Natural killer cell (primary cell): ENCODE measurements around the gene IFITM2. TPM values are rescaled to one million over a fixed set of nuclear protein-coding genes. Genes with fewer than 3 reads are reported as not detected.
"Not testable (repeated sequence)": the region's sequence is repeated elsewhere in the genome, so short reads cannot be mapped to it uniquely, and the experiment has no call there.

Experiments used
- ATAC-seq, 3 donors: fragments of 150-1000 bp in 2 of 3; fragments of 200-7000 bp in 1 of 3; cut with Tn5 transposase; 1 replicate in 1 of 3; 2 replicates in 2 of 3; pipeline ENCODE4 v1.10.0; 2021; ENCODE audit warnings: mild to moderate bottlenecking in 2 of 3, moderate library complexity in 2 of 3
- DNase-seq, 2 donors: peaks; one replicate each; pipeline versions ENCODE4 v3.0.0 to v3.0.0-alpha.2; 2013 to 2021; ENCODE audit warnings: mixed read lengths in 1 of 2
- H3K27ac ChIP-seq: one replicate; pipeline ENCODE4 v1.5.1; 2013; ENCODE audit warnings: mild to moderate bottlenecking, low read length
- H3K27me3 ChIP-seq: one replicate; pipeline ENCODE4 v1.6.1; 2013; ENCODE audit warnings: low read length; ENCODE audit not compliant: control insufficient read depth, insufficient read depth
- H3K36me3 ChIP-seq: one replicate; pipeline ENCODE4 v1.6.1; 2013; ENCODE audit warnings: low read length; ENCODE audit not compliant: control insufficient read depth, insufficient read depth
- H3K4me1 ChIP-seq: one replicate; pipeline ENCODE4 v1.6.1; 2013; ENCODE audit warnings: low read length; ENCODE audit not compliant: control insufficient read depth, insufficient read depth
- H3K4me3 ChIP-seq: one replicate; pipeline ENCODE4 v1.5.1; 2013; ENCODE audit warnings: low read length
- H3K9me3 ChIP-seq: one replicate; pipeline ENCODE4 v1.6.1; 2013; ENCODE audit warnings: low read length; ENCODE audit not compliant: control insufficient read depth, insufficient read depth
- H3K27ac Mint-ChIP-seq, 2 donors: one replicate each; pipeline ENCODE4 v1.8.0; 2022; ENCODE audit warnings: mild to moderate bottlenecking in 2 of 2, mixed read lengths in 2 of 2, moderate library complexity in 1 of 2
- H3K27me3 Mint-ChIP-seq, 2 donors: one replicate each; pipeline ENCODE4 v1.8.0; 2022; ENCODE audit warnings: low read depth in 2 of 2, mixed read lengths in 2 of 2
- H3K36me3 Mint-ChIP-seq: one replicate; pipeline ENCODE4 v1.8.0; 2022; ENCODE audit warnings: mixed read lengths
- H3K4me1 Mint-ChIP-seq, 2 donors: one replicate each; pipeline ENCODE4 v1.8.0; 2022; ENCODE audit warnings: mixed read lengths in 2 of 2
- H3K4me3 Mint-ChIP-seq: one replicate; pipeline ENCODE4 v1.8.0; 2022; ENCODE audit warnings: mild to moderate bottlenecking, moderate library complexity, mixed read lengths
- H3K9me3 Mint-ChIP-seq, 2 donors: one replicate each; pipeline ENCODE4 v1.8.0; 2022; ENCODE audit warnings: mixed read lengths in 2 of 2
- CTCF ChIP-seq: fragments of 200-600 bp; IDR thresholded peaks from one replicate; pipeline ENCODE4 v1.8.0; 2022; ENCODE audit warnings: antibody characterized with exemption
- WGBS: methylation state at CpG from one replicate; pipeline ENCODE4 v1.1.7; 2013; ENCODE audit warnings: missing lambda C conversion rate; ENCODE audit not compliant: insufficient coverage; 5-methylcytosine and 5-hydroxymethylcytosine counted together
- intact Hi-C: fragments of 100-400 bp; cut with micrococcal nuclease; formaldehyde crosslinking; loops from one replicate; pipeline ENCODE4 v1.14.2; 2022
- total RNA-seq, 4 donors: library from RNA; stranded (reverse); fragments of 120-200 nt in 1 of 4; gene quantifications; one replicate each; pipeline versions ENCODE4 v1.2.3 to v1.2.4, GENCODE V29; 2013 to 2022

The IFITM2 gene
- total RNA-seq, 3 donors from 2014 or later (not counting 1 experiment from before 2014, with no cell fraction given): 1,080 to 1,421 (median 1,273) TPM

GRCh38 chr11:309979-310572 lies 2.5 kb downstream of the IFITM2 start:
- H3K4me1 Mint-ChIP-seq: peaks cover 72 to 73% of the 10 kb centered on the region in 2 donors
- DNase-seq, H3K9me3 Mint-ChIP-seq, H3K9me3 ChIP-seq, H3K36me3 ChIP-seq, ATAC-seq, H3K36me3 Mint-ChIP-seq, H3K27me3 ChIP-seq, H3K27me3 Mint-ChIP-seq: not testable (repeated sequence)
- H3K4me3 Mint-ChIP-seq: peak overlapping the region; percentile 95
- Histone ChIP-seq H3K4me1 (peaks cover 60% of the 10 kb centered on the region), H3K4me3 (peak overlapping the region; percentile 50), H3K27ac (peak overlapping the region; percentile 60)
- intact Hi-C loops: loop anchor here (1.0 to 5.0 kb wide), 3 partner anchors 7 to 58 kb away; no protein-coding TSS in a partner anchor
- H3K27ac Mint-ChIP-seq: peak overlapping the region; percentile 93 to 98
- 7% methylated on average over 3 of the region's 18 CpGs for WGBS

- peaks cover 11% of the 10 kb centered on the region for H3K36me3 ChIP-seq
- intact Hi-C loops, H3K36me3 Mint-ChIP-seq, H3K9me3 ChIP-seq, DNase-seq, H3K9me3 Mint-ChIP-seq, H3K27me3 Mint-ChIP-seq, H3K27me3 ChIP-seq: not testable (repeated sequence)
- Mint-ChIP-seq H3K4me1 (peaks cover 61 to 62% of the 10 kb centered on the region in 2 donors), H3K27ac (peak overlapping the region; percentile 92 to 99), H3K4me3 (peak overlapping the region; percentile 97)
- peaks cover 50% of the 10 kb centered on the region for H3K4me1 ChIP-seq
- peak overlapping the region; percentile 72 for H3K27ac ChIP-seq
- H3K4me3 ChIP-seq: peak overlapping the region; percentile 25
- 0% methylated on average over 3 of the region's 71 CpGs for WGBS
- ATAC-seq: peak; percentile 45 to 63 (median 55)
Observed at GRCh38 chr11:311013-311748, 3.6 kb downstream of the IFITM2 start.

- H3K4me3 ChIP-seq: peak overlapping the region; percentile 75
- TF ChIP-seq CTCF: no peak
- no peaks in the 10 kb centered on the region for H3K36me3 Mint-ChIP-seq
- no peaks in the 10 kb centered on the region for H3K27me3 Mint-ChIP-seq
- peaks cover 18% of the 10 kb centered on the region for H3K36me3 ChIP-seq
- peak in 1 of 2 donors; percentile 55 for DNase-seq
- peaks cover 63 to 64% of the 10 kb centered on the region in 2 donors for H3K4me1 Mint-ChIP-seq
- H3K4me1 ChIP-seq: peaks cover 47% of the 10 kb centered on the region
- no peaks in the 10 kb centered on the region for H3K27me3 ChIP-seq
- no peaks in the 10 kb centered on the region for H3K9me3 Mint-ChIP-seq
- intact Hi-C loops: loop anchor here (2.0 kb wide), 2 partner anchors 15 to 43 kb away; no protein-coding TSS in a partner anchor
- 48% methylated on average over 12 of the region's 14 CpGs for WGBS
- no peaks in the 10 kb centered on the region for H3K9me3 ChIP-seq
- no peak for ATAC-seq
- peak overlapping the region; percentile 72 for H3K27ac ChIP-seq
- H3K27ac Mint-ChIP-seq: peak overlapping the region; percentile 92 to 99
- peak overlapping the region; percentile 97 for H3K4me3 Mint-ChIP-seq
Observed at GRCh38 chr11:312092-312816, 4.6 kb downstream of the IFITM2 start.

- H3K9me3 Mint-ChIP-seq: no peaks in the 10 kb centered on the region
Observed at GRCh38 chr11:313304-313786, 5.7 kb downstream of the IFITM2 start.

More at GRCh38 chr11:313304-313786, 5.7 kb downstream of the IFITM2 start:
- Histone ChIP-seq H3K36me3 (peaks cover 18% of the 10 kb centered on the region), H3K27me3 (no peaks in the 10 kb centered on the region), H3K9me3 (no peaks in the 10 kb centered on the region), H3K4me3 (peak overlapping the region; percentile 75), H3K4me1 (peaks cover 46% of the 10 kb centered on the region), H3K27ac (peak overlapping the region; percentile 72)
- H3K36me3 Mint-ChIP-seq: no peaks in the 10 kb centered on the region
- 33% methylated on average over 8 of the region's 8 CpGs for WGBS
- no peak for DNase-seq
- H3K27ac Mint-ChIP-seq: peak overlapping the region; percentile 92 to 99
- no peak for TF ChIP-seq CTCF
- ATAC-seq: no peak
- H3K4me1 Mint-ChIP-seq: peaks cover 61 to 63% of the 10 kb centered on the region in 2 donors
- no peaks in the 10 kb centered on the region for H3K27me3 Mint-ChIP-seq
- intact Hi-C loops: loop anchor here (2.0 kb wide), 2 partner anchors 13 to 45 kb away; no protein-coding TSS in a partner anchor
- H3K4me3 Mint-ChIP-seq: peak overlapping the region; percentile 97
